Ishikawa (cell line): ENCODE results near the gene VTA1.

Experiments
- CEBPB ChIP-seq: IDR thresholded peaks from 2 replicates; pipeline ENCODE4 v1.6.1; 2012
- CREB1 ChIP-seq: IDR thresholded peaks from 2 replicates; pipeline ENCODE4 v1.6.1; 2012; ENCODE audit warnings: low read depth
- EGR1 ChIP-seq: IDR thresholded peaks from 2 replicates; pipeline ENCODE4 v1.6.1; 2012
- EP300 ChIP-seq: IDR thresholded peaks from 2 replicates; pipeline ENCODE4 v1.6.1; 2012; ENCODE audit warnings: borderline replicate concordance
- FOXM1 ChIP-seq: IDR thresholded peaks from 2 replicates; pipeline ENCODE4 v1.6.1; 2012; ENCODE audit warnings: low read depth, borderline replicate concordance
- NFIC ChIP-seq: IDR thresholded peaks from 2 replicates; pipeline ENCODE4 v1.6.1; 2012
- RAD21 ChIP-seq: IDR thresholded peaks from 2 replicates; pipeline ENCODE4 v1.6.1; 2012; ENCODE audit warnings: low read depth
- TAF1 ChIP-seq: IDR thresholded peaks from 2 replicates; pipeline ENCODE4 v1.6.1; 2012; ENCODE audit warnings: low read depth, mild to moderate bottlenecking
- TCF12 ChIP-seq: IDR thresholded peaks from 2 replicates; pipeline ENCODE4 v1.6.1; 2012; ENCODE audit warnings: low read depth
- TEAD4 ChIP-seq: IDR thresholded peaks from 2 replicates; pipeline ENCODE4 v1.6.1; 2012
- YY1 ChIP-seq: IDR thresholded peaks from 2 replicates; pipeline ENCODE4 v1.6.1; 2012; ENCODE audit warnings: low read depth
- ZBTB7A ChIP-seq: IDR thresholded peaks from 2 replicates; pipeline ENCODE4 v1.6.1; 2012; ENCODE audit warnings: low read depth
- TF ChIP-seq, protein P1 (sequence below): IDR thresholded peaks from 2 replicates; pipeline ENCODE4 v1.6.1; 2012
- TF ChIP-seq, protein P2 (sequence below): IDR thresholded peaks from 2 replicates; pipeline ENCODE4 v1.6.1; 2012; ENCODE audit warnings: low read depth, mild to moderate bottlenecking

The VTA1 gene

DNA sequence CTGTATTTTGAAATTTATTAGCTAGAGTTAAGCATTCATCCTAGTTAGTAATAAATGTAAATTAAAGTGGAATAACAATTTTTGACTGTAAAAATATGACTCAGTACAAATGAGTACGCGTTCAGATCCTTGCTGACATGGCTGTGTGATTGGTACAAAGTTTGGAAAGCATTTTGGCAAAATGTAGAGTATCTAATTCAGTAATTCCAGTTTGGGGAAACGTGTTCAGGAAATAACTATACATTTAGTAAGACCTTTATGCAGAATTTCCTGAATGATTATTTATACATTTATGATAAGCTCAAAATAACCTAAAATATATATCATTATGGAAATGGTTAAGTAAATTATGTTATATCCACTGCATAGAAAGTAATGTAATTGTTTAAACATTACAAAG lies 8.0 kb downstream of the VTA1 start:
- TF ChIP-seq CREB1 = no peak

DNA sequence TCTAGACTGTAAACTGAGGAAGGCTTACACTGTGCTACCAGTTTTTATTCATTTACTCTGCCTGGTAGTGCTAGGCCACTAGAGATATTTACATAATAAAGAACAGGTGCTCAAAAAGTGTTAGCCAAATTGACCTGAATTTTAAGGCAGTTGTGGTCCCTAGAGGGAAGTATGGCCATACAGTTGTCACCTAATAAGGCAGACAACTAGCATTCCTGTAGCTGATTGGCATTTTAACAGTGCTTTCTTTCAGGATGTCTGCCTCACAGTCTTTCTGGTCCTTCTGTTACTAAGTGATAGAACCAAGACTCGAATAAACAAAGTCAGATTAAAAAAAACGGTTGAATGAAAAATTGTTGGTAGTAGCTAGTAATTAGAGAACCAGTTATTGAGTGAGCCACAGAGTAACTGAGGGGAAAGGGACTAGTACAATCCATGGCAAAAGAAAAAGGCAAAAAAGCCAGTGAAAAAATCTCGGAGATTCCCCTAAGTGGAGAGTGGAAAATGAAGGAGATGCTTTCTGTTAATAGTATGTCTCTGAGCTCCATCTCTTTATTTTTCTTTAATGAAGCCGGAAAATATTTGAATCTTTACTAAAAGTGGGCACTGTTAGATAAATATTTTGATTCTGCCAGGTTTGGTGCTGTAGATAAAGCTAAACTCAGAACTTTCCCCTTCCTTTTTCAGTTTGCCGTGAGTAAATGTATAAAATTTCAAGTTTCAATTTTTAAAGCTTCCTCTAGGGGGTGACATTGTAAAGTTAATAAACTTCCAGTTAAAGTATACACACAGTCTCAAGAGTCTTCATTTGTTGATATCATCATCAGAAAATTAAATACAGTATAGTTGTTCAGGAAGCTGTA lies 9.1 kb downstream of the VTA1 start:
- TF ChIP-seq NFIC (no peak), ZBTB7A (no peak), RAD21 (peak; percentile 39), YY1 (no peak), TAF1 (no peak)
- TF ChIP-seq, protein P1, sequence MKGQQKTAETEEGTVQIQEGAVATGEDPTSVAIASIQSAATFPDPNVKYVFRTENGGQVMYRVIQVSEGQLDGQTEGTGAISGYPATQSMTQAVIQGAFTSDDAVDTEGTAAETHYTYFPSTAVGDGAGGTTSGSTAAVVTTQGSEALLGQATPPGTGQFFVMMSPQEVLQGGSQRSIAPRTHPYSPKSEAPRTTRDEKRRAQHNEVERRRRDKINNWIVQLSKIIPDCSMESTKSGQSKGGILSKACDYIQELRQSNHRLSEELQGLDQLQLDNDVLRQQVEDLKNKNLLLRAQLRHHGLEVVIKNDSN = no peak

DNA sequence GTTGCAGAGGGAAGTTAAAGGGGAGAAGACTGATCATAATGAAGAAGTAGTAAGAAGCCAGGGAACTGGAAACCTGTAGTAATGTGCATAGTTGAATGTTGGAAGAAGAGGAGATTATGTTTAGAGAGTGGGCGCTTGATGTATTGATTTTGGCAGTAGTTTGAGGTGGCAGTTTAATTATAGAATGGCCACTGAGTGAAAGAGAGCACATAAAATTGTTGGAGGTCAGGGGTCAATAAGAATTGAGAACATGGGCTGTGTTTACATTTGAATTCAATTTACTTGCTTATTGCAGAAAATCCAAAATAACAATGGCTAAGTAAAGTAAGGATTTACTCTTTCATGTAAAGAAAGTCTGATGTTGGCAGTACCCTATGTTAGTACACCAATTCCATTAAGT lies 15.7 kb downstream of the VTA1 start:
- TF ChIP-seq FOXM1 (no peak), CREB1 (no peak), CEBPB (no peak), TCF12 (no peak), TEAD4 (no peak), EP300 (no peak)
- TF ChIP-seq, protein P2, sequence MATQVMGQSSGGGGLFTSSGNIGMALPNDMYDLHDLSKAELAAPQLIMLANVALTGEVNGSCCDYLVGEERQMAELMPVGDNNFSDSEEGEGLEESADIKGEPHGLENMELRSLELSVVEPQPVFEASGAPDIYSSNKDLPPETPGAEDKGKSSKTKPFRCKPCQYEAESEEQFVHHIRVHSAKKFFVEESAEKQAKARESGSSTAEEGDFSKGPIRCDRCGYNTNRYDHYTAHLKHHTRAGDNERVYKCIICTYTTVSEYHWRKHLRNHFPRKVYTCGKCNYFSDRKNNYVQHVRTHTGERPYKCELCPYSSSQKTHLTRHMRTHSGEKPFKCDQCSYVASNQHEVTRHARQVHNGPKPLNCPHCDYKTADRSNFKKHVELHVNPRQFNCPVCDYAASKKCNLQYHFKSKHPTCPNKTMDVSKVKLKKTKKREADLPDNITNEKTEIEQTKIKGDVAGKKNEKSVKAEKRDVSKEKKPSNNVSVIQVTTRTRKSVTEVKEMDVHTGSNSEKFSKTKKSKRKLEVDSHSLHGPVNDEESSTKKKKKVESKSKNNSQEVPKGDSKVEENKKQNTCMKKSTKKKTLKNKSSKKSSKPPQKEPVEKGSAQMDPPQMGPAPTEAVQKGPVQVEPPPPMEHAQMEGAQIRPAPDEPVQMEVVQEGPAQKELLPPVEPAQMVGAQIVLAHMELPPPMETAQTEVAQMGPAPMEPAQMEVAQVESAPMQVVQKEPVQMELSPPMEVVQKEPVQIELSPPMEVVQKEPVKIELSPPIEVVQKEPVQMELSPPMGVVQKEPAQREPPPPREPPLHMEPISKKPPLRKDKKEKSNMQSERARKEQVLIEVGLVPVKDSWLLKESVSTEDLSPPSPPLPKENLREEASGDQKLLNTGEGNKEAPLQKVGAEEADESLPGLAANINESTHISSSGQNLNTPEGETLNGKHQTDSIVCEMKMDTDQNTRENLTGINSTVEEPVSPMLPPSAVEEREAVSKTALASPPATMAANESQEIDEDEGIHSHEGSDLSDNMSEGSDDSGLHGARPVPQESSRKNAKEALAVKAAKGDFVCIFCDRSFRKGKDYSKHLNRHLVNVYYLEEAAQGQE = no peak

DNA sequence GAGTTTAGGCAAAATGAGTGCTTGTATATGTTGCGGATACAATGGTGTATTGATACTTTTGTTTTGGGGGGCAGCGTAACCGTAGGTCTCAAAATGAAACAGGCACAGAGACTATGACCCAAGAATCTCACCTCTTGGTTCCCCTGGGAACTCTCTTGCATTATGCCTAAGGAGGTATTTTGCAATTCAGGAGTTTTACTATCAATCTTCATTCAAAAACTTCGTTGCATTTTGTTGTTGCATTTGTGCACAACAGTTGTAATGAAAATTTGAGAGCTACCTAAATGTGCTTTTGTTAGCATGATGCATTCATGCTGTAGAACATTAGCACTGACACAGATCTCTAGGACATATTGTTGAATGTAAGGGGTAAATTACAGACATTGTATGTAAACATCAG lies 18.2 kb downstream of the VTA1 start:
- TF ChIP-seq TEAD4 = no peak

DNA sequence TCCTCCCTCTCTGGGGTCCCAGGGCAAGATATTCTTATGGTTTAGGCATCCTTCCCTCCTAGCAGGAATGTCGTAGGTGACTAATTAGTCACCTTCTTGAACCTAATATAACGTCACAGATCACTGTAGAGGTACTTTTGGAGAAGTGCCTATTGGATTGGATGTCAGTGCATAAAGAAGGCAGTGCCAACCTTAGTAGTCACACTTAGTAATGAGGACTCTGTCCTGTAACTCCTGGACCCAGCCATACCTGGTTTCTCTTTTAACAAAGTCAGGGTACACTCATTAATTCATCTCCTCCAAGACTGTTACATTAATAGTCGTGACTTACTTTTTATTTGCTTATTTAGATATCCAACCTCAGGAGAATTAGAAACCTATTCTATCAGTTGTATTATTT lies 20.0 kb downstream of the VTA1 start:
- TF ChIP-seq TEAD4 (no peak), TAF1 (no peak)

DNA sequence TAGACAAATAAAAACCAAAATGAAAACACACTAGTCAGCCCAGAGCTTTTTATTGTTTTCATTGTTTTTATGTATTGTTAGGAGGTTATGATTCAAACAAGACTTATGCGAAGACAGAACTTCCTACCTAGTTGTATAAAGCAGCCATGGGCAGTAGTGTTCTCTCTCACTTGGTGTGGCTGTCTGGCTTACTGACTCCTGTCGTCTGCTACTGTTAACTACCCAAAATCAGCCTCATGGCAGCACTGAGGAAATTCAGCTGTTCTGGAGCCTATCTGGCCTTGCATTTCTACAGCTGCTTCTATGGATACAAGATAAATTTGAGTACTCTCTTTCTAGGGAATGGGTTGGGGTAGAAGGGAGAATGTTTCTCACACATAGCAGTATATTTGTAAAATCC lies 20.4 kb downstream of the VTA1 start:
- TF ChIP-seq TEAD4 = no peak
- no peak for TF ChIP-seq NFIC
- TF ChIP-seq, protein P2 = no peak
- no peak for TF ChIP-seq YY1
- TF ChIP-seq FOXM1 = no peak
- TF ChIP-seq CEBPB = no peak
- TF ChIP-seq EP300 = no peak

DNA sequence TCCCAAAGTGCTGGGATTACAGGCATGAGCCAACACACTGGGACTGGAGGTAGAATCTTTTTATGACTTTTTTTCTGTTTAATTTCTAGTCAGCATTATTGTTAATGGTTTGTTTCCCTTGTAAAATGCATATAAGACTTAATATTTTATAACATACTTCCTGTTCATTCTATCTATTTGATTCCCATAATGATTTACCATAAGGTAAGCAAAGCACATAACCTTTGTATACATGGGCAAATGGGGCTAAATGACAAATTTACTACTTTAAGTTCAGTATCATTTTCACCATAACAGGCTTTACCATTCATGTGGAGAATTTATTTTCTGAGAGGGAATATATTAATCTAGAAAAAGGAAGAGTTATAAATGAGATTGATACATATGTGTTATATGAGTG lies 24.3 kb downstream of the VTA1 start:
- TF ChIP-seq EGR1 = no peak
- no peak for TF ChIP-seq TEAD4
- no peak for TF ChIP-seq ZBTB7A

DNA sequence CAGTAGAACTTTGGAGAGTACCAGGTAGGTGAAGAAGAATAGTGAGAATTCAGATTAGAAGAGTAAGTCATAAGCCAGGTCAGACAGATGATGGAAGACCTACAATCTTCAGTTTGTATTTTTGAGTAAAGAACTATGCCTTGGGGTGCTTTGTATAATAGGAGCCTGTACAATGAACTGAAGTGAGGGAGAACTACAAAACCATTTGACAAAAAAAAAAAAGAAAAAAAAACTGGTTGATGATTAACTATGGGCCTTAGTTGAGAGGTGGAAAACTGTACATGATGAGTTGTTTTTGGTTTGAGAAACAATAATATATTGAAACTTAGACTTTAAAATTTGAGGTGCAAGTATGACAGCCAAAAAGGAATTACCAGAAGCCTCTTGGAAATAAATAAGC lies 25.7 kb downstream of the VTA1 start:
- TF ChIP-seq ZBTB7A = no peak
- TF ChIP-seq, protein P2 = no peak
- TF ChIP-seq EP300 = no peak
- no peak for TF ChIP-seq RAD21
- TF ChIP-seq NFIC = no peak
- TF ChIP-seq EGR1 = no peak
- no peak for TF ChIP-seq FOXM1
- no peak for TF ChIP-seq CREB1
- TF ChIP-seq YY1 = no peak
- TF ChIP-seq CEBPB = no peak
- no peak for TF ChIP-seq TEAD4
- no peak for TF ChIP-seq TCF12
- TF ChIP-seq, protein P1 = no peak
- TF ChIP-seq TAF1 = no peak
